NT2/D1 (cell line): ENCODE data around the gene FTO.
"Not testable (repeated sequence)": the region's sequence is repeated elsewhere in the genome, so short reads cannot be mapped to it uniquely, and the experiment has no call there.

Experiments
- DNase-seq: peaks from one replicate; pipeline ENCODE4 v3.0.0-alpha.2; 2011; ENCODE audit warnings: low read depth, low spot score
- H3K27me3 ChIP-seq: 2 replicates; pipeline ENCODE4 v1.6.0; 2011; ENCODE audit warnings: mild to moderate bottlenecking; ENCODE audit not compliant: insufficient read length, insufficient read depth
- H3K36me3 ChIP-seq: 2 replicates; pipeline ENCODE4 v1.6.1; 2011; ENCODE audit warnings: mild to moderate bottlenecking, low read length, mixed read lengths; ENCODE audit not compliant: insufficient read depth, insufficient read length
- H3K4me1 ChIP-seq: 2 replicates; pipeline ENCODE4 v1.5.1; 2011; ENCODE audit not compliant: insufficient read depth, insufficient read length
- H3K4me3 ChIP-seq: 2 replicates; pipeline ENCODE4 v1.5.1; 2011; ENCODE audit warnings: low read depth; ENCODE audit not compliant: insufficient read length
- H3K9ac ChIP-seq: 2 replicates; pipeline ENCODE4 v1.6.0; 2011; ENCODE audit warnings: low read depth; ENCODE audit not compliant: insufficient read length
- H3K9me3 ChIP-seq: 2 replicates; pipeline ENCODE4 v1.5.1; 2011; ENCODE audit warnings: mild to moderate bottlenecking, low read length; ENCODE audit not compliant: insufficient read depth
- SUZ12 ChIP-seq: IDR thresholded peaks from 2 replicates; pipeline ENCODE4 v1.6.1; 2011; ENCODE audit not compliant: insufficient read length, insufficient read depth; ENCODE audit errors: extremely low read depth
- YY1 ChIP-seq: IDR thresholded peaks from 2 replicates; pipeline ENCODE4 v1.6.1; 2011; ENCODE audit not compliant: insufficient read length, insufficient read depth
- ZNF274 ChIP-seq: IDR thresholded peaks from 2 replicates; pipeline ENCODE4 v1.6.1; 2011; ENCODE audit warnings: mild to moderate bottlenecking, low read depth, low read length

Gene FTO

DNA sequence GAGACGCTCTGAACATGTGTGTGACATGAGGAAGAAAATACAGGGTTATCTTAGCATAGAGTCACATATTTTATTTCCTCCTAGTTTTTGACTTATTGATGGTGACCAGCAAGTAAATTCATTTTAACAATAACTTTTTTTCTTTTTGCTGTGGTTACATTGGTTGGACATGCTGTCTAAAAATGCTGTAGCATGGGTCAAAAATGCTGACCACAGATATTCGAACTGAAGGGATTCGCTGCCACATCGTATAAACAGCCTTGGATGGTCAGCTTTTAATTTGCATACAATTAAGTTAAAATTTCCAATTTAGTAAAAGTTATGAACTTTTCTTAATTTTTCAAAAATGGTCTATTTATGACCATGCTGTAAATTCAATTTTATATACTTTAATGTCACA, 30.8 kb upstream of the FTO start:
- Histone ChIP-seq H3K4me1 (no peaks in the 10 kb centered on the region), H3K27me3 (no peaks in the 10 kb centered on the region), H3K4me3 (no peak overlapping the region), H3K9ac (no peak overlapping the region), H3K36me3 (peaks cover 2% of the 10 kb centered on the region), H3K9me3 (no peaks in the 10 kb centered on the region)
- no peak for DNase-seq
- TF ChIP-seq YY1: no peak
- no peak for TF ChIP-seq ZNF274
- no peak for TF ChIP-seq SUZ12

DNA sequence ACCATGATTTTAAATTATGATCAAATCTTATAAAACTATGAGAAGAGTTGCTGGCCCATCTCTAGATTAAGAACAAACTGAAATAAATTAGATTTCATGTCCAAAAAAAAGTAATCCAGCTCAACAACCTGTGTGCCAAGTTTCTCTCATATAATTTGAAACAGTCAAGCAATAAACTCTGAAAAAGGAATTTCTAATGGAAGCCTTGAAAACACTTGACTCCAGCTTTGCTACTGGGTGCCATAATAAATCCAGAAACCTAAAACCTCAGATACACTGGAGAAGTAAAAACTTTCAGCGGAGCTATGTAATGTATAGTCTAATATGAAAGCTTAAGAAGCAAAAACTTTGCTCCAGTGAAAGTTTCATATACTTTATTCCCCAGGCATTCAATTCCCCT, 25.8 kb upstream of the FTO start:
- TF ChIP-seq ZNF274 (no peak), SUZ12 (no peak), YY1 (no peak)
- no peak overlapping the region for H3K4me3 ChIP-seq
- no peaks in the 10 kb centered on the region for H3K4me1 ChIP-seq
- no peak overlapping the region for H3K9ac ChIP-seq
- H3K9me3 ChIP-seq: no peaks in the 10 kb centered on the region
- no peaks in the 10 kb centered on the region for H3K27me3 ChIP-seq
- no peak for DNase-seq
- H3K36me3 ChIP-seq: peaks cover under 1% of the 10 kb centered on the region

DNA sequence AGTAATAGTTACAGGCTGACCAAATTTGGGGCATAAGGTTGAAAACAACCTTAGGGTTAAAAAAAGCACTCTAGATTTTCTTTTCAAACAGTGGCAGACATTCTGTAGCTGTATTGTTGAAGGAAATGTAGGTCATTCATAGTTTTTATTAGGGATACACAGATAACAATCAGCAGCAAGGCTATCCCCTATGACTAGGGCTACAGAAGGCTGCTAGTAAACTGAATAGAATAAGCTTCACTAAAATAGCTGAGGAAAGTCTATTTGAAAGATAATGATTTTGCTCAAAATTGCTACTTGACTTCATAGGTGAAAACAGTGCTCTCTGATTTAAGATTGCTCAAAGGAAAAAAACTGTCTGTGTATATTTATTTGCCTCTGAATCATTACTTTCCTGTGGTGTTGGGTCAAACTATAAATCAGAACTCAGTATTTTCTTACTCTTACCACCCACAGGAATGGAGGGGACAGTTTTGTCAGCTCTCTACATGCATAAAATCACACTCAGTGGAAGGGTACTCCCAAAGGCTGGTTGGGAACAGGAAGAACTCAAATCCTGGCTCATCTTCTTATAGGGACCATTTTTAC, 25.1 kb upstream of the FTO start:
- TF ChIP-seq ZNF274 (no peak), SUZ12 (no peak), YY1 (no peak)
- no peak overlapping the region for H3K9ac ChIP-seq
- no peak overlapping the region for H3K4me3 ChIP-seq
- H3K36me3 ChIP-seq: no peaks in the 10 kb centered on the region
- H3K27me3 ChIP-seq: no peaks in the 10 kb centered on the region
- no peaks in the 10 kb centered on the region for H3K4me1 ChIP-seq
- DNase-seq: no peak
- H3K9me3 ChIP-seq: no peaks in the 10 kb centered on the region

DNA sequence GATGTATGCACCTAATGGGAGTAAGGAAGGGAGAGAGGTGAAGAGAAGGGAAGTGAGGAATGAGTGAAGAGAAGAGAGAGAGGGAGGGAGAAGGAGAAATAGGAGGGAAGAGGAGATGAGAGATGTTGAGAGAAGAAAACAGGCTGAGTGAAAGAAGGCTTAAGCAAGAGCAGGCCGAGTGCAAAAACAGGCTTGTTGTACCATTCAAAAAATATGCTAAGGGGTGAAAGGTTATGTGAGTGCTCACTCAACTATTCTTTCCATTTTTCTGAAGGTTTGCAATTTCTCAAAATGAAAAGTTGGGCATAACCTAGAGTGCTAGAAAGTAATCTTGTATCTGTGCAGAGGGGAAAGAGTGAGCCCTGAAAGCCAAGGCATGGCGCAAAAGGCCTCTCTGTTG, 23.2 kb upstream of the FTO start:
- no peak for TF ChIP-seq YY1
- TF ChIP-seq ZNF274: no peak
- TF ChIP-seq SUZ12: no peak
- H3K9me3 ChIP-seq: peaks cover 8% of the 10 kb centered on the region; the same call in 1 of the 2 replicates

DNA sequence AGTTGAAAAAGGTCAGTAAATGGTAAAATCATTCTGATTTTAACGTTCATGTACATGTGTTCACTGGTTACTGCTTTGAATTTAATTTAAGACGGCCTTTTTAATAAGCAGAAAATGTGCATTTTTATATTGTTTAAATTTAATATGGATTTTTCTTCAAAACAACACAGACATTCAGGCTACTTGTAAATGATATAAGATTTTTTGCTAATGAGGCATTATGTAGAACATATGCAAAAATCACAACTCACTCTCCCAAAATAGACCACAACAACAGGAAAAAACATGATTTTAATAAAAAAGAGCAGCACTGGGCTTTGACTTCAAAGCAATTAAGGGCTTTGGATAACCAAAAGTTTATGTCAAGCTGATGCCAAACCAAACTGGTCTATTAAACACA, 22.6 kb upstream of the FTO start:
- peaks cover 8% of the 10 kb centered on the region; the same call in 1 of the 2 replicates for H3K9me3 ChIP-seq
- H3K9ac ChIP-seq: no peak overlapping the region
- H3K36me3 ChIP-seq: peaks cover 10% of the 10 kb centered on the region

More for the DNA sequence above, 23.2 kb upstream of the FTO start:
- peaks cover 4% of the 10 kb centered on the region for H3K36me3 ChIP-seq
- DNase-seq: no peak
- no peak overlapping the region for H3K4me3 ChIP-seq
- H3K9ac ChIP-seq: no peak overlapping the region
- no peaks in the 10 kb centered on the region for H3K27me3 ChIP-seq
- no peaks in the 10 kb centered on the region for H3K4me1 ChIP-seq

DNA sequence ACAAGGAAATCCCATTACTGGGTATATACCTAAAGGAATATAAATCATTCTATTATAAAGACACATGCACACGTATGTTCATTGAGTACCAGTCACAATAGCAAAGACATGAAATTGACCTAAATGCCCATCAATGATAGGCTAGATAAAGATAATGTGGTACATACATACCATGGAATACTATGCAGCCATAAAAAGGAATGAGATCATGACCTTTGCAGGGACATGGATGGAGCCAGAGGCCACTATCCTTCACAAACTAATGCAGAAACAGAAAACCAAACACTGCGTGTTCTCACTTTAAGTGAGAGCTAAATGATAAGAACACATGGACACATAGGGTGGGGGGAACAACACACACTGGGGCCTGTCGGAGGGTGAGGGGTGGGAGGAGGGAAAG, 18.6 kb upstream of the FTO start:
- H3K4me1 ChIP-seq, DNase-seq, H3K9me3 ChIP-seq, H3K9ac ChIP-seq, H3K4me3 ChIP-seq, H3K27me3 ChIP-seq: not testable (repeated sequence)
- H3K36me3 ChIP-seq: peaks cover 24% of the 10 kb centered on the region

More for the DNA sequence above, 22.6 kb upstream of the FTO start:
- H3K27me3 ChIP-seq: no peaks in the 10 kb centered on the region
- TF ChIP-seq YY1 (no peak), SUZ12 (no peak), ZNF274 (no peak)
- H3K4me3 ChIP-seq: no peak overlapping the region
- no peak for DNase-seq
- H3K4me1 ChIP-seq: no peaks in the 10 kb centered on the region

DNA sequence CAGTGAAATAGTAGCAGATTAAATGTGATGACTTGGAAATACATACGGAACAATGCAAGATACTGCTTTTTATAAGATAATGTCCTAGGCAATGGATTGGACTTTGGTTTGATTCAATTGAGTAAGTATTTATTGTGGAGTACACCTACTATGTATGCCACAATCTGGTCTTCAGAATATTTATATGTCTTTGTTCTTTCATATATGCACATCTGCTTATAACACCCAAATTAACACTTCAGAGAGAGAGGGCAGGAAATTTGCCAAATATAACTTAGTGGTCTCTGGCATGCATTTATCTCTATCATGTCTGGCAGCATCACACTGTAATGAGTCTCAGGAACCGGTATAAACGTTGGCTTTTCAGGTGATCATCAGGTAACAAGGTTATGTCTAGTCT, 17.2 kb upstream of the FTO start:
- TF ChIP-seq ZNF274: no peak
- no peak for TF ChIP-seq YY1
- TF ChIP-seq SUZ12: no peak
- H3K9me3 ChIP-seq: peaks cover 8% of the 10 kb centered on the region; the same call in 1 of the 2 replicates
- H3K4me1 ChIP-seq: no peaks in the 10 kb centered on the region
- no peak overlapping the region for H3K9ac ChIP-seq
- no peaks in the 10 kb centered on the region for H3K27me3 ChIP-seq
- peaks cover 35% of the 10 kb centered on the region for H3K36me3 ChIP-seq
- no peak overlapping the region for H3K4me3 ChIP-seq
- DNase-seq: no peak
